HG03103 (cell line): Measurements from ENCODE around the gene LTK.

ENCODE experiments used
- ATAC-seq: cut with Tn5 transposase; IDR thresholded peaks from one replicate; pipeline ENCODE4 v1.9.1; 2021; ENCODE audit warnings: low read depth; ENCODE audit not compliant: unreplicated experiment

Gene LTK

GRCh38 chr15:41513506-41514227 is at the start of gene LTK:
Gene LTK (minus strand): TSS chr15:41513827. CDS start chr15:41513709, 118 bp downstream.
- ATAC-seq, result no peak

GRCh38 chr15:41562784-41563198 is 49.2 kb upstream of the LTK start:
- ATAC-seq, result no peak

GRCh38 chr15:41562244-41562643 is 48.6 kb upstream of the LTK start:
- ATAC-seq, result no peak

- ATAC-seq, result no peak
Observed at GRCh38 chr15:41561777-41562145, 48.1 kb upstream of the LTK start.

- no peak for ATAC-seq
Observed at GRCh38 chr15:41561104-41561776, 47.6 kb upstream of the LTK start.

GRCh38 chr15:41560572-41560874 is 46.9 kb upstream of the LTK start:
- ATAC-seq, result no peak

- no peak for ATAC-seq
Observed at GRCh38 chr15:41559239-41559782, 45.7 kb upstream of the LTK start.

GRCh38 chr15:41558400-41559238 is 45.0 kb upstream of the LTK start, which contains the start of gene TYRO3:
Gene TYRO3 (plus strand): TSS chr15:41559212. CDS start chr15:41559258, 46 bp downstream.
- ATAC-seq, result no peak

- ATAC-seq, result no peak
Observed at GRCh38 chr15:41557673-41558399, 44.2 kb upstream of the LTK start.

- ATAC-seq, result no peak
Observed at GRCh38 chr15:41556677-41557076, 43.0 kb upstream of the LTK start.

GRCh38 chr15:41554915-41555314 is 41.3 kb upstream of the LTK start:
- no peak for ATAC-seq

GRCh38 chr15:41554343-41554742 is 40.7 kb upstream of the LTK start:
- ATAC-seq, result no peak

- ATAC-seq, result no peak
Observed at GRCh38 chr15:41553731-41554130, 40.1 kb upstream of the LTK start.

- no peak for ATAC-seq
Observed at GRCh38 chr15:41550066-41550775, 36.6 kb upstream of the LTK start.

- ATAC-seq, result no peak
Observed at GRCh38 chr15:41546851-41547786, 33.5 kb upstream of the LTK start.

- ATAC-seq, result no peak
Observed at GRCh38 chr15:41545218-41545617, 31.6 kb upstream of the LTK start.

- ATAC-seq, result no peak
Observed at GRCh38 chr15:41544650-41545015, 31.0 kb upstream of the LTK start.

- no peak for ATAC-seq
Observed at GRCh38 chr15:41543521-41543870, 29.9 kb upstream of the LTK start.

- ATAC-seq, result no peak
Observed at GRCh38 chr15:41536866-41537265, 23.2 kb upstream of the LTK start.
